DLD1 (cell line): Measurements from ENCODE around the gene SRF.

Experiments
- in situ Hi-C: cut with HindIII; loops from 2 replicates; pipeline ENCODE4 v1.10.0; 2017; ENCODE audit warnings: low sequenced_read_pairs

Gene SRF

DNA sequence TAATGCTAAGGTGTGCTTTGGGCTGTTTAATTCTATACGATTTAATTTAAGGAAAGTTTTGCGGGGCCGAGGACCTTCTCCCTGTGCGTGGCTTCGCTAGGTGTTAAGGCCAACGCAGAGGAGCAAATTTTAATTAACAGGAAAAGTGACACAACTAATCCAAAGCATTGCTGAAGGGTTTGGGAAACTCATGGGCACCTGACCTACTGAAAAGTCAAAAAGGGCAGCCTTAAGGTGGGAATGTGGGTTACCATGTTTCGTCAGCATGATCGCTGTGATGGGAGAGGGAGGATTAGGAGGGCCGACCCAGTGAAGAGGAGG, 10.5 kb downstream of the SRF start:
- in situ Hi-C loops: no loop called here

DNA sequence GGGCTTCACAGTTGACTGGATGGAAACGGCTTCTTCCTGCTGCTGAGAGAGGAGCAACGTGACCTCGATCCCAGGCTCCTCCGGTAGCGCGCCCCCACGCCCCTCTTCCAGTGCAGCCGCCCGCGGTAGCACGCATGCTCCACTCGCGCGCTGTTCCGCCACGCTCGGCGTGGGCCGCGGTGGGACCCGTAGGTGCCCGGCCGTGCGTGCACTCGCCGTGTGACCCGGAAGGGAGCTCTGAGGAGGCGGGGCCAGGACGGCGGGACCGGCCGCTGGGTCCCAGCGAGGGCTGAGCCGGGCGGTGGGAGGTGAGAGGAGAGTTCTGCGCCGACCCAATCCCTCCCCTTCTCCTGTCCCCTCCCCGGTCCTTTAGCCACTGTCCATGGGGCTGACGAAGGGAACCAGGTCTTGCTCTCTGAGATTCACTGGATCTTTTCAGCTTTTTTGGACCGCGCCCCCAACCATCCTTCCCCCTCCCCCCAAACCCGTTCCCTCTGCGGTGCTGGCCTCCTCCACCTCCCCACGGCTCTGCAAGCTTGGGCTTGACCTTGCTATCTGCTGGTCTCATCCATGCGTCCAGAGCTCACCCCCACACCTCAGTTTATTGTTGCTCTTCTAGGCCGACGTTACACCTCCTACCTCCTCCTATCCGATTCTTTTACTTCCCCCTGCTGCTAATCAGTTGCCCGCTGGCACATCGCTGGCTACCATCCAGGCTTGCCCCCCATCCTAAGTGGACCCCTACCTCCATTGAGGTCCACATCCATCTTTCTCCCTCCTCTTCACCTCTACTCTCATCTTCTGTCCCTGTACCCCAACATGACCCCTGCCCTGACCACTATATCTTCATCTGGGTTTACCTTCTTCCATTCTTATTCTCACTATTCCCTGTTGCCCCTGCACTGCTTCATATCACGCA, 11.1 kb downstream of the SRF start, which contains the start of gene CUL9:
CUL9 (plus strand) TSS at position 255 of the 919 bp plus-strand sequence. CDS start 2,115 bp downstream, outside the sequence.
- in situ Hi-C loops: no loop called here

DNA sequence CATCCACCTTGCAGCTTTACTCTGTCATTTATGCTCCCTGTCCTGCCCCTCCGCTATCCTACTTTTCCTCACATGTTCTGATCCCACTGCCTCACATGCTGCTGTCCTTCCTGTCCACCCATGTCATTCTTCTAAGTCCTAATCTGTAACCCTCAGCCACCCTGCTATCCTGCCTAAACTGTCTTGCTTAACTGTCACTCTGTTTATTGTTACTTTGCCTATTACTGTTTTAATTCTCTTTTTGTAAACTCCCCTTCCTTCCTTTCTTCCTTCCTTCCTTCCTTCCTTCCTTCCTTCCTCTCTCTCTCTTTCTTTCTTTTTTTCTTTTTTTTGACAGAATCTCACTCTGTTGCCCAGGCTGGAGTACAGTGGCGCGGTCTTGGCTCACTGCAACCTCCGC, 12.4 kb downstream of the SRF start:
- in situ Hi-C loops: no loop called here

GRCh38 chr6:43184268-43184985, 13.4 kb downstream of the SRF start:
- in situ Hi-C loops: no loop called here

GRCh38 chr6:43185391-43185985, 14.4 kb downstream of the SRF start:
- in situ Hi-C loops: no loop called here

- in situ Hi-C loops: no loop called here
Measured at GRCh38 chr6:43186019-43186418, 14.9 kb downstream of the SRF start.

- in situ Hi-C loops: no loop called here
Measured at GRCh38 chr6:43186706-43187105, 15.6 kb downstream of the SRF start.

DNA sequence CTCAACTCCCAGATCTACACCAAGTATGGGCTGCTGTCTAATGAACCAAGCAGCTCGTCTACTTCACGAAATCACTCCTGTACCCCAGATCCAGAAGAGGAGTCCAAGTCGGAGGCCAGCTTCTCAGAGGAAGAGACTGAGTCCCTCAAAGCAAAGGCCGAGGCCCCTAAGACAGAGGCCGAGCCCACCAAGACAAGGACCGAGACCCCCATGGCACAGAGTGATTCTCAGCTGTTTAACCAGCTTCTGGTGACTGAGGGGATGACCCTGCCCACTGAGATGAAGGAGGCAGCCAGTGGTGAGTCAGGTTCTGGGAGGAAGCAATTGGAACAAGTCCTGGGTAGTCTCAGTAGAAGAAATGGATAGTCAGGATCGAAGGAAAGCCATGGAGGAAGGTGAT, 16.8 kb downstream of the SRF start:
- in situ Hi-C loops: no loop called here

- in situ Hi-C loops: no loop called here
Measured at GRCh38 chr6:43188426-43188825, 17.4 kb downstream of the SRF start.

GRCh38 chr6:43189776-43190304, 18.8 kb downstream of the SRF start:
- in situ Hi-C loops: no loop called here

- in situ Hi-C loops: no loop called here
Measured at GRCh38 chr6:43192911-43193310, 21.8 kb downstream of the SRF start.

DNA sequence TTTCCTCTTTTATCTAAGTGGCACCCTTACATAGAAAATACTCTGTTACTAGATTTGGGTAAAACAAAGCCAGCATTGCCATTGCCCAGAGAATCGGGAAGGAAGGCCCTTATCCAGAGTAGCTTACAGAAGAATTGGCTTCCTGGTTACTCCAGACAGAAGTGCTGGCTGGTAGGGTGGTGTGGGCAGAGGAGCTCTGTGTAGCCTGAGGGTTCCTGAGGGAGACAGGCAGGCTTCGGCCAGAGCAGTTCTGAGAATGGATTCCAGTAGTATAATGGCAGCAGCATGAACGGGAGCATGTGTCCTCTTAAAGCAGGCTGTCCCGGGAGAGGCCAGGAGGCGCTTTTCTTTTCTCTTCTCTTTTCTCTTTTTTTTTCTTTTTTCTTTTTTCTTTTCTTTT, 22.9 kb downstream of the SRF start:
- in situ Hi-C loops: no loop called here

GRCh38 chr6:43196337-43196736, 25.3 kb downstream of the SRF start:
- in situ Hi-C loops: no loop called here

GRCh38 chr6:43199912-43200311, 28.8 kb downstream of the SRF start:
- in situ Hi-C loops: no loop called here

DNA sequence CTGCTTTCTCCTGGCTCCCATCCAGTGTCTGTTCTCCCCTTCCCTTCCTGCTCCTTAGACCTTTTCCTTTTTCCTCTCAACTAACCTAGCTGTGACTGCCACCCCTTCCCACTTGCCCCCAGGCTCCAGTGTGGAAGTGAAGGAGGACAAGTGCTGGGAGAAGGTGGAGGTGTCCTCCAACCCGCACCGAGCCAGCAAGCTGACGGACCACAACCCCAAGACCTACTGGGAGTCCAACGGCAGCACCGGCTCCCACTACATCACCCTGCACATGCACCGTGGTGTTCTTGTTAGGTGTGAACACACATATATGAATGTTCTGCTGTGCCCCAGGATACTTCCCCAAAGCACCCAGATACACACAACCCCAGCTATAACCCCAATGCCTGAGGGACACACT, 29.5 kb downstream of the SRF start:
- in situ Hi-C loops: no loop called here

- in situ Hi-C loops: no loop called here
Measured at GRCh38 chr6:43202451-43202850, 31.4 kb downstream of the SRF start.

DNA sequence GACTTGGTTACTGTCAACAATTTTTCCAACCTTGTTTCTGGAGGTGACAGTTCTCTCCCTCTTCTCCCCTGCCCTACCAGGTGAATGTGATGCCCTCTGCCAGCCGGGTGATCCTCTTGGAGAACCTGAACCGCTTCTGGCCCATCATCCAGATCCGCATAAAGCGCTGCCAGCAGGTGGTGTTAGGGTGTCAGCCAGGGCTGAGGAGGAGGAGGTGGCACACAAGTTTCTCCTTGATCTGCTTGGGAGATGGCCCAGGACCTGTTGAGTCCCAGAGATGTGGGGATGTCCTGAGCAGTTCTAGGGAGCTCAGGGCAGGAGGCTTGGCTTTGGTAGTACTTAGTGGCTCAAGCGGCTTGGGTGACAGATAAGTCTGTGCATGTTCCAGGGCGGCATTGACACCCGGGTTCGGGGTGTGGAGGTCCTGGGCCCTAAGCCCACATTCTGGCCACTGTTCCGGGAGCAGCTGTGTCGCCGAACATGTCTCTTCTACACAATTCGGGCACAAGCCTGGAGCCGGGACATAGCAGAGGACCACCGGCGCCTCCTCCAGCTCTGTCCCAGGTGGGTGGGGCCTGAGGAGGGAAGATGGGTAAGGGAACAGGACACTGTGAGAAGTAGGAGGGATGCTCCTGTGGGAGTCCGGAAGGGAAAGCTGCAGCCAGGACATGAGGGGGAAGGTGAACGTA, 32.1 kb downstream of the SRF start:
- in situ Hi-C loops: no loop called here

DNA sequence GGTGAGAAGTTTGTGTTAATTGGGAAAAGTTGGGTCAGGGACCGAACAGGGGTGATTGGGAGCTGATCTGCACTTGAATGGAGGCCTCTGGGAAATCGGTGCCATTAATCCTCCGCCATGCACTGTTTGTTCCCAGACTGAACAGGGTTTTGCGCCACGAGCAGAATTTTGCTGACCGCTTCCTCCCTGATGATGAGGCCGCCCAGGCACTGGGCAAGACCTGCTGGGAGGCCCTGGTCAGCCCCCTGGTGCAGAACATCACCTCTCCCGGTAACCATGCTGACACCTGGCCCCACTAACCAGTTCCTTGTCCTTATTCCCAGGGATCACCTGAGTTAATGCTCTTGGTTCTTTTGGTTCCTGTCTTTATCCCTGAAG, 32.6 kb downstream of the SRF start:
- in situ Hi-C loops: no loop called here

GRCh38 chr6:43204271-43205105, 33.4 kb downstream of the SRF start:
- in situ Hi-C loops: no loop called here

GRCh38 chr6:43205849-43206248, 34.8 kb downstream of the SRF start:
- in situ Hi-C loops: no loop called here
